ENCODE results near the gene CPNE9. TPM values are rescaled to one million over a fixed set of nuclear protein-coding genes. Genes with fewer than 3 reads are reported as not detected.

CPNE9 gene
- total and polyA plus RNA-seq, 2 experiments from 2014 or later: not detected

- H3K27ac ChIP-seq: no peak overlapping the region
- H3K4me3 ChIP-seq: no peak overlapping the region
- H3K4me2 ChIP-seq: peak overlapping the region; percentile 88
These were observed 64.6 kb downstream of the CPNE9 start for GRCh38 chr3:9768141-9768775.

GRCh38 chr3:9769012-9769411 lies 65.4 kb downstream of the CPNE9 start:
- no peaks in the 10 kb centered on the region for H3K27me3 ChIP-seq
- no peaks in the 10 kb centered on the region for H3K79me2 ChIP-seq
- H3K27ac ChIP-seq: no peak overlapping the region
- 83% methylated on average over 5 of the region's 5 CpGs for WGBS (ENCODE audit: low lambda C conversion rate, missing lambda C conversion rate)
- DNase-seq (ENCODE audit: low spot score): no peak
- H3K9me2 ChIP-seq (replicated peaks; ENCODE audit: insufficient read depth): no peaks in the 10 kb centered on the region
- no peak overlapping the region for H2AFZ ChIP-seq
- peak overlapping the region; percentile 88 for H3K4me2 ChIP-seq
- TF ChIP-seq CTCF (IDR thresholded peaks at IDR 0.05; ENCODE audit: poor library complexity) (no peak), EZH2phosphoT487 (IDR thresholded peaks at IDR 0.05; ENCODE audit: low read depth, severe bottlenecking, unreplicated experiment) (no peak), EZH2 (IDR thresholded peaks at IDR 0.05; ENCODE audit: borderline replicate concordance) (no peak)
- no peaks in the 10 kb centered on the region for H3K9me3 ChIP-seq (ENCODE audit: low read depth)
- no peak overlapping the region for H3K4me3 ChIP-seq
- H3K36me3 ChIP-seq (replicated peaks; ENCODE audit: insufficient read depth, low read depth): no peaks in the 10 kb centered on the region
- H3K4me1 ChIP-seq (ENCODE audit: insufficient read depth): peaks cover 19% of the 10 kb centered on the region
- H4K20me1 ChIP-seq (ENCODE audit: insufficient read depth, poor library complexity, severe bottlenecking): no peaks in the 10 kb centered on the region

More at GRCh38 chr3:9768141-9768775, 64.6 kb downstream of the CPNE9 start:
- DNase-seq (ENCODE audit: low spot score): no peak
- H2AFZ ChIP-seq: no peak overlapping the region
- H3K9me3 ChIP-seq (ENCODE audit: low read depth): no peaks in the 10 kb centered on the region
- no peaks in the 10 kb centered on the region for H3K9me2 ChIP-seq (replicated peaks; ENCODE audit: insufficient read depth)
- H3K79me2 ChIP-seq: no peaks in the 10 kb centered on the region
- H3K27me3 ChIP-seq: no peaks in the 10 kb centered on the region
- TF ChIP-seq EZH2 (IDR thresholded peaks at IDR 0.05; ENCODE audit: borderline replicate concordance) (no peak), EZH2phosphoT487 (IDR thresholded peaks at IDR 0.05; ENCODE audit: low read depth, severe bottlenecking, unreplicated experiment) (no peak), CTCF (IDR thresholded peaks at IDR 0.05; ENCODE audit: poor library complexity) (no peak)
- 86% methylated on average over 6 of the region's 6 CpGs for WGBS (ENCODE audit: low lambda C conversion rate, missing lambda C conversion rate)
- H4K20me1 ChIP-seq (ENCODE audit: insufficient read depth, poor library complexity, severe bottlenecking): no peaks in the 10 kb centered on the region
- no peaks in the 10 kb centered on the region for H3K36me3 ChIP-seq (replicated peaks; ENCODE audit: insufficient read depth, low read depth)
- H3K4me1 ChIP-seq (ENCODE audit: insufficient read depth): peaks cover 19% of the 10 kb centered on the region

DNA sequence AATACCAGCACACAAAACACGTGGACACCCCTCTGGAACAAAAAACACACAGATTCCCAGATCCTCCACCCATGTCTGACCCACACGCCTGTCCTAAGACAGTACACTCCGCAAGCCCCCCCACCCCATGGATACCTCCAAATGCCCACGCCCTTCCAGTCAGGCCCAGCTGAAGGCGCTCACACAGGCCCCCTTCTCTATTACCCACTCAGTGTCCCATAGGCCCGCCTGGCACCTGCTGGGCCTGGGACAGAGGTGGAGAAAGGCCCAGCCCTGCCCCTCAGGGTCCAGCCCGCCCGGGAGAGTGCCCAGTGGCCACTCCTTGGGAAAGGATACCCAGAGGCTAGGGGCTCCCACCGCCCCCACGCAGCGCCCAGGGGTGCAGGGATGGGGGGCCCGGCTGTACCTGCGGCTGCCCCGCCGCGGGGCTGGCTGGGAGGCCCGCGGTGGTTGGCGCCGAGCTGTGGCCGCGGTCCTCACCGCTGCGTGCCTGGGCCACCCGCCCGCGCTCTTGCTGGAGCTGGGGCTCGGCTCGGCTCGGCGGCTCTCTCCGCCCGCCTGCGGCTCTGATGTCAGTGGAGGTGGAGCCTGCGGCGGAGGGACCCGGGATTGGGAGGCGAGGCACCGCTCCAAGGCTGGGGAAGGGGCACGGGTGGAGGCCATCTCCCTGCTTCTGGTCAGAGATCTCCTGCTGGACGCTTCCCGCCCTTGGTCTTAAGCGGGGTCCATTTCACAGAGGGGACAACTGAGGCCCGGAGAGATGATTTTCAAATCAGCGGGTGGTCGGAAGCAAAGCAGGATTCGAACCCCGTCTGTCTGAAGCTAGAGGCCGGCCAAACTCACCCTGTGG lies 66.0 kb downstream of the CPNE9 start, which contains the start of gene CAMK1:
TSS of gene CAMK1 (minus strand) at position 522 of the 850 bp plus-strand sequence. CDS start 2,198 bp downstream, outside the sequence.
- no peaks in the 10 kb centered on the region for H4K20me1 ChIP-seq (ENCODE audit: insufficient read depth, poor library complexity, severe bottlenecking)
- H3K36me3 ChIP-seq (replicated peaks; ENCODE audit: insufficient read depth, low read depth): no peaks in the 10 kb centered on the region
- H2AFZ ChIP-seq: peak within 1 kb of the TSS; percentile 56
- peak; percentile 91 for DNase-seq (ENCODE audit: low spot score)
- H3K4me2 ChIP-seq: peak within 1 kb of the TSS; percentile 88
- no peaks in the 10 kb centered on the region for H3K27me3 ChIP-seq
- peak within 1 kb of the TSS; percentile 62 for H3K4me3 ChIP-seq
- 15% methylated on average over 43 of the region's 49 CpGs for WGBS (ENCODE audit: low lambda C conversion rate, missing lambda C conversion rate)
- H3K4me1 ChIP-seq (ENCODE audit: insufficient read depth): peaks cover 19% of the 10 kb centered on the region
- H3K9me2 ChIP-seq (replicated peaks; ENCODE audit: insufficient read depth): no peaks in the 10 kb centered on the region
- no peaks in the 10 kb centered on the region for H3K9me3 ChIP-seq (ENCODE audit: low read depth)
- peak within 1 kb of the TSS; percentile 45 for H3K27ac ChIP-seq
- TF ChIP-seq CTCF (IDR thresholded peaks at IDR 0.05; ENCODE audit: poor library complexity) (no peak), EZH2phosphoT487 (IDR thresholded peaks at IDR 0.05; ENCODE audit: low read depth, severe bottlenecking, unreplicated experiment) (no peak), EZH2 (IDR thresholded peaks at IDR 0.05; ENCODE audit: borderline replicate concordance) (no peak)
- H3K79me2 ChIP-seq: no peaks in the 10 kb centered on the region

Measured in hepatocyte (in vitro differentiated cells).